Fibroblast of pulmonary artery (primary cell): ENCODE measurements around the gene CAMKV.
"Not testable (repeated sequence)": the region's sequence is repeated elsewhere in the genome, so short reads cannot be mapped to it uniquely, and the experiment has no call there.

Source experiments
- DNase-seq: peaks from one replicate; pipeline ENCODE4 v3.0.0-alpha.2; 2010; ENCODE audit warnings: low read depth
- H3K4me3 ChIP-seq: replicated peaks from 2 replicates; pipeline ENCODE4 v1.5.1; 2011; ENCODE audit warnings: low read depth, mild to moderate bottlenecking, control low read depth, low read length, moderate library complexity
- TF ChIP-seq, protein P1 (sequence below): IDR thresholded peaks from 2 replicates; pipeline ENCODE4 v1.5.1; 2011; ENCODE audit warnings: mild to moderate bottlenecking, control low read depth, low read length, inconsistent platforms; ENCODE audit errors: missing control alignments

Gene CAMKV

DNA sequence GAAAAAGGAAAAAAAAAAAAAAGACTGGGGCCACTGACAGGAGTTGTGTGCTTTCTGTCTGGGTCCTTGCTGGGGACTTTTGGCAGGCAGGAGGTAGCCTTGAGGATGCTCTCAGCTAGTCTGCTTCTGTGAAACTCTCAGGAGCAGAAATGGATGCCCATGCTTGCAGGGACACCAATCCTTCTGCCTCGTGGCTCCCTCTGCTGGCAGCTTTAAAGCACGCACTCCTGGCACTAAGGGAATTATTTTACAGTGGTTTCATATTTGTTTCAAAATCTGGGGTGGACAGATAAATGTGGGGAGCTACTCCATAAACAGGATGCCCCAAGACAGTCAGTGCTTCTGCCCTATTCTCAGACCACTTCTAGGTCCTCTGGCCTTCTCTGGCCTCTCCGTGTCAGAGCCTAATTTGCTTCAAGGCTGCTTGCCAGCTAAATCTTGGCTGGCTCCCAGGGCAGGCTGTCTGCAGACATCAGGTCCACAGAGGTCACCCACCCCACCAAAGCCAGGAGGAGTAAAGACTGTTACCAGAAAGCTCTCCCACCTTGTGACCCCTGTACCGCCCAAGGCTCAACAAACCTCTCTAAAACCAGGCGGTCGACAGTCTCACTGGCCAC lies 30.4 kb downstream of the CAMKV start:
- H3K4me3 ChIP-seq: no peak overlapping the region
- TF ChIP-seq, protein P1, sequence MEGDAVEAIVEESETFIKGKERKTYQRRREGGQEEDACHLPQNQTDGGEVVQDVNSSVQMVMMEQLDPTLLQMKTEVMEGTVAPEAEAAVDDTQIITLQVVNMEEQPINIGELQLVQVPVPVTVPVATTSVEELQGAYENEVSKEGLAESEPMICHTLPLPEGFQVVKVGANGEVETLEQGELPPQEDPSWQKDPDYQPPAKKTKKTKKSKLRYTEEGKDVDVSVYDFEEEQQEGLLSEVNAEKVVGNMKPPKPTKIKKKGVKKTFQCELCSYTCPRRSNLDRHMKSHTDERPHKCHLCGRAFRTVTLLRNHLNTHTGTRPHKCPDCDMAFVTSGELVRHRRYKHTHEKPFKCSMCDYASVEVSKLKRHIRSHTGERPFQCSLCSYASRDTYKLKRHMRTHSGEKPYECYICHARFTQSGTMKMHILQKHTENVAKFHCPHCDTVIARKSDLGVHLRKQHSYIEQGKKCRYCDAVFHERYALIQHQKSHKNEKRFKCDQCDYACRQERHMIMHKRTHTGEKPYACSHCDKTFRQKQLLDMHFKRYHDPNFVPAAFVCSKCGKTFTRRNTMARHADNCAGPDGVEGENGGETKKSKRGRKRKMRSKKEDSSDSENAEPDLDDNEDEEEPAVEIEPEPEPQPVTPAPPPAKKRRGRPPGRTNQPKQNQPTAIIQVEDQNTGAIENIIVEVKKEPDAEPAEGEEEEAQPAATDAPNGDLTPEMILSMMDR: peak; percentile 88
- DNase-seq: peak; percentile 90

DNA sequence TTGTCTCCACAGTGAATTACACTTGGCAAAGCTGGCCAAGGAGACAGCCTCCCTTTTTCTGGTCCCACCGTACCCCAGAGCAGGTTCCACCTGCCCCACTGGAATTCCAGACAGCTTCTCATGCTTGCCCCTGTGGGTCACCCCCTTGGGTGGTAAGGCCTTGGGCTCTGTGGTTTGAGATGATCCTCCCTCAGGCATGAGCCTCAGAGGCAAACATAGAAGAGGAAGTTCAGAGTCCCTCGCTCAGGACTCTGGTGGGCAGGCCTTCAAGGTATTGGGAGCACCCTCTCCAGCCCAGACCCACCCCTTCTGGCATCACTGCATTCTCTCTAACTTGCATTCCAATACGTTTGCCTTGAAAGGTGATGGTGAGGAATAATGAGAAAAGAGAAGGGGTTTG lies 38.4 kb downstream of the CAMKV start:
- TF ChIP-seq, protein P1: no peak
- H3K4me3 ChIP-seq: no peak overlapping the region
- DNase-seq: no peak

DNA sequence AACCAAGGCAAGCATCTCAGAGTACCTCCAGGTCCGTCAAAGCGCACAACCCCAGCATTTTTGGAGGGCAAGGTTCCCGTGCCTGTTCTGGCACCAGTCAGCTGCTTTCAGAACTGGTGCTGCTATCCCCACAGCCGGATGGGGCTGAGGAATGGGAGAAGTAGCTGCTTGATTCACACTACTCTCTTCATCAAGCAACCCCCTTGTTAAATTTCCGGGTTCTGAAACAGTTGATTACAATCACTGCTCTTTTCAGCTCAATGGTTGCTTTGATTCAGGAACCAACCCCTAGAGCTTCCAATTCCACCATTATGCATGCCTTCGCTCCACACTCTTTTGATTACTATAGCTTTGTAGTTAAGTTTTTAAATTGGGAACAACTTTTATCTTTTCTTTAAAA lies 43.7 kb downstream of the CAMKV start:
- H3K4me3 ChIP-seq: no peak overlapping the region
- TF ChIP-seq, protein P1: no peak
- no peak for DNase-seq

DNA sequence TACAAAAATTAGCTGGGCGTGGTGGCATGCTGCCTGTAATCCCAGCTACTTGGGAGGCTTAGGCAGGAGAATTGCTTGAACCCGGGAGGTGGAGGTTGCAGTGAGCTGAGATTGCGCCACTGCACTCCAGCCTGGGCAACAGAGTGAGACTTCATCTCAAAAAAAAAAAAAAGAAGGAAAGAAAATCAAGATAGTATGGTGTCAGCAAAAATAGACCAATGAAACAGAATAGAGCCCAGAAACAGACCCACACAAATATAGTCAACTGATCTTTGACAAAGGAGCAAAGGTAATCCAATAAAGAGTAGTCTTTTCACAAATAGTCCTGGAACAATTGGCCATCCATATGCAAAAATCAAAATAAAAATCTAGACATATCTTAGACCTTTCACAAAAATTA lies 46.6 kb downstream of the CAMKV start:
- DNase-seq, H3K4me3 ChIP-seq: not testable (repeated sequence)

DNA sequence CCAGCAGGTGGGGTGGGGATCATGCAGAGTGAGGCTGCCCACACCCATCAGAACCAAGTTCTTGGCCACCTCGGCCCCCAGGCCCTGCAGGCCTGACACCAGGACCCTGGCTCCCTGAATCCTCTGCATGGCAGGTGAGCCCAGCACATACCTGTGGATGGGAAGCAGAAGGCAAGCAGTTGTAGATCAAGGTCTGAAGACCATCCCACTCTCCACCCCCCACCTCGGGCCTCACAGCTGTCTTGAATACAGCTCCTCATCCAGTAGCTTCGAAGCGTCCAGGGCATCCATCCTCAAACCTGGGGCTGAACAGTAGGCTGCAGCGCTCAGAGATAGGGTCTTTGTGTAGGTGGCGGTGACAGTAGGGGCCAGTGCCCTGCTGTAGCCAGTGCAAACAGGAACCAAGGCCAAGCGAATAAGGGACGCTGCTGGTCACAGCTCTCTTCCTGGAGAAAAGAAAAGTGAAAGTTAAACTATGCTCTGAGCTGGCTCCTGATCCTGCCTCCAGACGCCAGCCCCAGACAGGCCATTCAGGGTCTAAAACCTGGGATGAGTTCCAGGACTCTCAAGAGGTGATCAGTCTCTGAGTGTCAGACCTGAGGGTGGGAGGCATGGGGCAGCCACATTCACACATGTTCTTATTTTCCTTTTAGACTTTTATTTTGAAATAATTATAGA lies 56.1 kb downstream of the CAMKV start, which contains the start of gene UBA7:
TSS of gene UBA7 (minus strand) at position 457 of the 678 bp plus-strand sequence. CDS start at position 291, 166 bp downstream.
- DNase-seq: peak; percentile 79
- TF ChIP-seq, protein P1: no peak
- peak within 1 kb of the TSS; percentile 65 for H3K4me3 ChIP-seq

DNA sequence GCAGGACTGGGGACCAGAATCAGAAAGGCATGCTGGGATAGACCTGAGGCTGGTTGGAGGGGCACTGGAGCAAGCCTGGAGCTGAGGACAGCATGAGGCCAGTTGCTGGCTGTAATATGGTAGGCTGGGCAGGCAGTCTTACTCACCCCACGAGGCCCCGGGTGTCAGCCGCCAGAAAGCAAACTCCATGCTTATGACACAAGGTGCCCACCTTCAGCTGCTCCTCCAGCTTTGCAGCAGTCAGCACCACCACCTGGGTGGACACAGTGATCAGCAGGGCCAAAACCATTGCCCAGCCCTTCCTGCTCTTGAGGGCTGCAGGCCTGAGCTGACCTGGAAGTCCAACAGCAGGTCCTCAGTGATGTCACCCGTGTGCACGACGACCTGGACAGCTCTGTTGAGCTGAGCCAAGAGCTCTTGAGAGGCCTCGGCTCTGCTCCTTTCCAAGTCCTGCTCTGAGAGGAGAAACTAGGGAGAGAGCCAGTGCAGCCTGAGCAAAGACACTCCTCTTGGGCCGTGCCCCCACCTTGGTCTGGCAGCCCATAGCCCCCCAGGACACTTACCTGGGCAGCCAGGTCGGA lies 56.7 kb downstream of the CAMKV start:
- no peak for DNase-seq
- TF ChIP-seq, protein P1: no peak
- peak overlapping the region; percentile 65 for H3K4me3 ChIP-seq
